ENCODE results near the gene PCDHGB2.
"Not testable (repeated sequence)": the region's sequence is repeated elsewhere in the genome, so short reads cannot be mapped to it uniquely, and the experiment has no call there.

PCDHGB2 gene

DNA sequence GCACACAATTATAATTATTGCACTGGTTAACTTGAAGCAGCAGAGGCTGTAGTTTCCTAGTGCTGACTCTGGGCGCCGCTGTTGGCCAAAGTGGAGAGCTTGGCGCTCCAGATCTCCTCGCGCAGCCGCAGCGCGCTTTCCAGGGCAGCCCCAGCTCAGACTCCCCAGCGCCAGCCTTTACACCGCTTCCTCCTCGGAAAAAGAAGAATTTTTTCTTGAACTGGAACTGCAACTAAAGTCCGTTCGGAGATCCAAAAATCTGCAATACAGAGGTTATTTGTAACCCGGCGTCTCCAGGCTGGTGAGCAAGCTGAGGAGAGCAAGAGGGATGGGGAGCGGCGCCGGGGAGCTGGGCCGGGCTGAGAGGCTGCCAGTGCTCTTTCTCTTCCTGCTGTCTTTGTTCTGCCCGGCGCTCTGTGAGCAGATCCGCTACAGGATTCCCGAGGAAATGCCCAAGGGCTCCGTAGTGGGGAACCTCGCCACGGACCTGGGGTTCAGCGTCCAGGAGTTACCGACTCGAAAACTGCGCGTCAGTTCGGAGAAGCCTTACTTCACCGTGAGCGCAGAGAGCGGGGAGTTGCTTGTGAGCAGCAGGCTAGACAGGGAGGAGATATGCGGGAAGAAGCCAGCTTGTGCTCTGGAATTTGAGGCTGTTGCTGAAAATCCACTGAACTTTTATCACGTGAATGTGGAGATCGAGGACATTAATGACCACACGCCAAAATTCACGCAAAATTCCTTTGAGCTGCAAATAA lies 27.9 kb downstream of the PCDHGB2 start, which contains the start of gene PCDHGB4:
Gene PCDHGB4, plus strand, starts transcription at position 142 of the 755 bp plus-strand sequence. Its CDS starts 187 bp downstream, at position 329.
- peak; percentile 38 for DNase-seq

DNA sequence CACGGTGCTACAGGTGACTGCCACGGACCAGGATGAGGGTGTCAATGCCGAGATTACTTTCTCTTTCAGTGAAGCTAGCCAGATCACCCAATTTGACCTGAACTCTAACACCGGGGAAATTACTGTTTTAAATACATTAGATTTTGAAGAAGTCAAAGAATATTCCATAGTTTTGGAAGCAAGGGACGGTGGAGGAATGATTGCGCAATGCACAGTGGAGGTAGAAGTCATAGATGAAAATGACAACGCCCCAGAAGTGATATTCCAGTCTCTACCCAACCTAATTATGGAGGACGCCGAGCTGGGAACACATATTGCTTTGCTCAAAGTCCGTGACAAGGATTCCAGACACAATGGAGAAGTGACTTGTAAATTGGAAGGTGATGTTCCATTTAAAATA lies 28.9 kb downstream of the PCDHGB2 start:
- no peak for DNase-seq

DNA sequence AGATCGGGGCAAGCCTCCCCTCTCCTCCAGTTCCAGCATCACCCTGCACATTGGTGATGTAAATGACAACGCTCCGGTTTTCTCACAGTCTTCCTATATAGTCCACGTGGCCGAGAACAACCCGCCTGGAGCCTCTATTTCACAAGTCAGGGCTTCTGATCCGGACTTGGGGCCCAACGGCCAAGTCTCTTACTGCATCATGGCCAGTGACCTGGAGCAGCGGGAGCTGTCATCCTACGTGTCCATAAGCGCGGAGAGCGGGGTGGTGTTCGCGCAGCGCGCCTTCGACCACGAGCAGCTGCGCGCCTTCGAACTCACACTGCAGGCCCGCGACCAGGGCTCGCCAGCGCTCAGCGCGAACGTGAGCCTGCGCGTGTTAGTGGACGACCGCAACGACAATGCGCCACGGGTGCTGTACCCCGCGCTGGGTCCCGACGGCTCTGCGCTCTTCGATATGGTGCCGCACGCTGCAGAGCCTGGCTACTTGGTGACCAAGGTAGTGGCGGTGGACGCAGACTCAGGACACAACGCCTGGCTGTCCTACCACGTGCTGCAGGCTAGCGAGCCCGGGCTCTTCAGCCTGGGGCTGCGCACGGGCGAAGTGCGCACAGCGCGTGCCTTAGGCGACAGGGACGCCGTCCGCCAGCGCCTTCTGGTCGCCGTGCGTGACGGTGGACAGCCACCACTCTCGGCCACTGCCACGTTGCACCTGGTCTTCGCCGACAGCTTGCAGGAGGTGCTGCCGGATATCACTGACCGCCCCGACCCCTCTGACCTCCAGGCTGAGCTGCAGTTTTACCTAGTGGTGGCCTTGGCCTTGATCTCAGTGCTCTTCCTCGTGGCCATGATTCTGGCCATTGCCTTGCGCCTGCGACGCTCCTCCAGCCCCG lies 29.6 kb downstream of the PCDHGB2 start:
- DNase-seq, result no peak

DNA sequence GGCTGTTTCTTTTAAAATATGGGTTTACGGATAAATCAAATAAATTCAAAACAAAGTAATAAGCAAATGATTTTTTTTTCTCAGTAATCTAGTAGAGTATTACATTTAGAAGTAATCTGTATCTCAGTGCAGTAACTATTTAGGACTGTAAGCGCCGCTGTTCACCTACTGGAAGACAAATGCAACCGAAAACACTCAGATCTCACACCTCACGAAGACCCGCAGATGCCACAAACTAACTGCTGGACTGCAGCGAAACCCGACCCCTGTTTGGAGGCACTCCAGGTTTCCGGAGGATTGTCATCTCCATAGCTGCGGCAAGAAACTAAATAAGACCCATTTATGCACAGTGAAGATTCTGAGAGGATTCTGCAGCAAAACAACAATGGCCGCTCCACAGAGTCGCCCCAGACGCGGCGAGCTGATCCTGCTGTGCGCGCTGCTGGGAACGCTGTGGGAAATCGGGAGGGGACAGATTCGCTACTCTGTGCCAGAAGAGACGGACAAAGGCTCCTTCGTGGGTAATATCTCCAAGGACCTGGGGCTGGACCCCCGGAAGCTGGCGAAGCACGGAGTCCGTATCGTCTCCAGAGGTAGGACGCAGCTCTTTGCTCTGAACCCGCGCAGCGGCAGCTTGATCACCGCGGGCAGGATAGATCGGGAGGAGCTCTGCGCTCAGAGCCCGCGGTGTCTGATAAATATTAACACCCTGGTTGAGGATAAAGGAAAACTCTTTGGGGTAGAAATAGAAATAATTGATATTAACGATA lies 32.8 kb downstream of the PCDHGB2 start, which contains the start of gene PCDHGA8:
Gene PCDHGA8, plus strand, starts transcription at position 205 of the 770 bp plus-strand sequence. Its CDS starts 181 bp downstream, at position 386.
- no peak for DNase-seq

DNA sequence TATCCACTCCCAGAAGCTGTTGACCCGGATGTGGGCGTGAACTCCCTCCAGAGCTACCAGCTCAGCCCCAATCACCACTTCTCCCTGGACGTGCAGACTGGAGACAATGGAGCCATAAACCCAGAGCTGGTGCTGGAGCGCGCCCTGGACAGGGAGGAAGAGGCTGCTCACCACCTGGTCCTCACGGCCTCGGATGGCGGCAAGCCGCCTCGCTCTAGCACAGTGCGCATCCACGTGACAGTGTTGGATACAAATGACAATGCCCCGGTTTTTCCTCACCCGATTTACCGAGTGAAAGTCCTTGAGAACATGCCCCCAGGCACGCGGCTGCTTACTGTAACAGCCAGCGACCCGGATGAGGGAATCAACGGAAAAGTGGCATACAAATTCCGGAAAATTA lies 33.5 kb downstream of the PCDHGB2 start:
- no peak for DNase-seq

DNA sequence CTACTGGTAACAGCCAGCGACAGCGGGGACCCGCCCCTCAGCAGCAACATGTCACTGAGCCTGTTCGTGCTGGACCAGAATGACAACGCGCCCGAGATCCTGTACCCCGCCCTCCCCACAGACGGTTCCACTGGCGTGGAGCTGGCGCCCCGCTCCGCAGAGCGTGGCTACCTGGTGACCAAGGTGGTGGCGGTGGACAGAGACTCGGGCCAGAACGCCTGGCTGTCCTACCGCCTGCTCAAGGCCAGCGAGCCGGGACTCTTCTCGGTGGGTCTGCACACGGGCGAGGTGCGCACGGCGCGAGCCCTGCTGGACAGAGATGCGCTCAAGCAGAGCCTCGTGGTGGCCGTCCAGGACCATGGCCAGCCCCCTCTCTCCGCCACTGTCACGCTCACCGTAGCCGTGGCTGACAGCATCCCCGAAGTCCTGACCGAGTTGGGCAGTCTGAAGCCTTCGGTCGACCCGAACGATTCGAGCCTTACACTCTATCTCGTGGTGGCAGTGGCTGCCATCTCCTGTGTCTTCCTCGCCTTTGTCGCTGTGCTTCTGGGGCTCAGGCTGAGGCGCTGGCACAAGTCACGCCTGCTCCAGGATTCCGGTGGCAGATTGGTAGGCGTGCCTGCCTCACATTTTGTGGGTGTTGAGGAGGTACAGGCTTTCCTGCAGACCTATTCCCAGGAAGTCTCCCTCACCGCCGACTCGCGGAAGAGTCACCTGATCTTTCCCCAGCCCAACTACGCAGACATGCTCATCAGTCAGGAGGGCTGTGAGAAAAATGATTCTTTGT lies 34.8 kb downstream of the PCDHGB2 start:
- DNase-seq, result not testable (repeated sequence)

DNA sequence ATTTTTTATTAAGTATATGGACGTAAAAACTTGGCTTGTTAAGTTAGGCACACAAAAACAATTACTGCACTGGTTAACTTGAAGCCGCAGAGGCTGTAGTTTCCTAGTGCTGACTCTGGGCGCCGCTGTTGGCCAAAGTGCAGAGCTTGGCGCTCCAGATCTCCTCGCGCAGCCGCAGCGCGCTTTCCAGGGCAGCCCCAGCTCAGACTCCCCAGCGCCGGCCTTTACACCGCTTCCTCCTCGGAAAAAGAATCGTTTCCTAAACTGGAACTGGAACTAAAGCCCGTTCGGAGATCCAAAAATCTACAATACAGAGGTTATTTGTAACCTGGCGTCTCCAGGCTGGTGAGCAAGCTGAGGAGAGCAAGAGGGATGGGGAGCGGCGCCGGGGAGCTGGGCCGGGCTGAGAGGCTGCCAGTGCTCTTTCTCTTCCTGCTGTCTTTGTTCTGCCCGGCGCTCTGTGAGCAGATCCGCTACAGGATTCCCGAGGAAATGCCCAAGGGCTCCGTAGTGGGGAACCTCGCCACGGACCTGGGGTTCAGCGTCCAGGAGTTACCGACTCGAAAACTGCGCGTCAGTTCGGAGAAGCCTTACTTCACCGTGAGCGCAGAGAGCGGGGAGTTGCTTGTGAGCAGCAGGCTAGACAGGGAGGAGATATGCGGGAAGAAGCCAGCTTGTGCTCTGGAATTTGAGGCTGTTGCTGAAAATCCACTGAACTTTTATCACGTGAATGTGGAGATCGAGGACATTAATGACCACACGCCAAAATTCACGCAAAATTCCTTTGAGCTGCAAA lies 38.2 kb downstream of the PCDHGB2 start, which contains the start of gene PCDHGB5:
Gene PCDHGB5, plus strand, starts transcription at position 192 of the 796 bp plus-strand sequence. Its CDS starts 181 bp downstream, at position 373.
- DNase-seq, result peak; percentile 46

DNA sequence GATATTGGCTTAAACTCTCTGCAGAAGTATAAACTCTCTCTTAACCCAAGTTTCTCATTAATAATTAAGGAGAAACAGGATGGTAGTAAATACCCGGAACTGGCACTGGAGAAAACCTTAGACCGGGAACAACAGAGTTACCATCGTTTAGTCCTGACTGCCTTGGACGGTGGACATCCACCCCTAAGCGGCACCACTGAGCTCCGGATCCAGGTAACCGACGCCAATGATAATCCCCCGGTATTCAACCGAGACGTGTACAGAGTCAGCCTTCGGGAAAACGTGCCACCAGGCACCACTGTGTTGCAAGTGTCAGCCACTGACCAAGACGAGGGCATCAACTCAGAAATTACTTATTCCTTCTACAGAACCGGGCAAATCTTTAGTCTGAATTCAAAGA lies 38.8 kb downstream of the PCDHGB2 start:
- no peak for DNase-seq

DNA sequence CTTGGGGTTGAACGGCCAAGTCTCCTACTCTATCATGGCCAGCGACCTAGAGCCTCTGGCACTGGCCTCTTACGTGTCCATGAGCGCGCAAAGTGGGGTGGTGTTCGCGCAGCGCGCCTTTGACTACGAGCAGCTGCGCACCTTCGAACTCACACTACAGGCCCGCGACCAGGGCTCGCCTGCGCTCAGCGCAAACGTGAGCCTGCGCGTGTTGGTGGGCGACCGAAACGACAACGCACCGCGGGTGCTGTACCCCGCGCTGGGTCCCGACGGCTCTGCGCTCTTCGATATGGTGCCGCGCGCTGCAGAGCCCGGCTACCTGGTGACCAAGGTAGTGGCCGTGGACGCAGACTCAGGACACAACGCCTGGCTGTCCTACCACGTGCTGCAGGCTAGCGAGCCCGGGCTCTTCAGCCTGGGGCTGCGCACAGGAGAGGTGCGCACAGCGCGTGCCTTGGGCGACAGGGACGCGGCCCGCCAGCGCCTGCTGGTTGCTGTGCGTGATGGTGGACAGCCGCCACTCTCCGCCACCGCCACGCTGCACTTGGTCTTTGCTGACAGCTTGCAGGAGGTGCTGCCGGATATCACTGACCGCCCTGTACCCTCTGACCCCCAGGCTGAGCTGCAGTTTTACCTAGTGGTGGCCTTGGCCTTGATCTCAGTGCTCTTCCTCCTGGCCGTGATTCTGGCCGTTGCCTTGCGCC lies 39.9 kb downstream of the PCDHGB2 start:
- no peak for DNase-seq

DNA sequence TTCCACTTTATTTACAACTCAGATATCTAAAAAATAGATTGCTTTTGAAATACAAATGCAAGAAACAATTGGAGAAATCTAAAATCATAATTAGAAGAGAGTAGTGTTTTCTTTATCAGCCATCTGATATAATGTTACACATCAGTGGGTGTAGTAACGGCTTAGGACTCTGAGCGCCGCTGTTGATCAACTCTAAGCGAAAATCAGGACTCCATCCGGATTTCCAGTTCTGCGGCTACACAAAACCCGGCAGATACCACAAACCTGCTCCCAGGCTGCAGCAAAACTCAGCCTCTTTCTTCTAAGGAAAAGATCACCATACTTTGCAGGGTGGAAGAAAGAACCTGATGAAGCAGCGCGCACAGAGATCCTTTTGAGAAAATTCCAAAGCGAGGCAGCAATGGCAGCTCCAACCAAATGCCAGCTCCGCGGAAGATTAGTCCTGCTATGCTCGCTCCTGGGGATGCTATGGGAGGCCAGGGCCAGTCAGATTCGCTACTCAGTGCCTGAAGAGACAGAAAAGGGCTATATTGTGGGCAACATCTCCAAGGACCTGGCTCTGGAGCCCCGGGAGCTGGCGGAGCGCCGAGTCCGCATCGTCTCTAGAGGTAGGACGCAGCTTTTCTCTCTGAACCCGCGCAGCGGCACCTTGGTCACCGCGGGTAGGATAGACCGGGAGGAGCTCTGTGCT lies 42.9 kb downstream of the PCDHGB2 start, which contains the start of gene PCDHGA9:
Gene PCDHGA9, plus strand, starts transcription at position 226 of the 691 bp plus-strand sequence. Its CDS starts 175 bp downstream, at position 401.
- DNase-seq, result no peak

DNA sequence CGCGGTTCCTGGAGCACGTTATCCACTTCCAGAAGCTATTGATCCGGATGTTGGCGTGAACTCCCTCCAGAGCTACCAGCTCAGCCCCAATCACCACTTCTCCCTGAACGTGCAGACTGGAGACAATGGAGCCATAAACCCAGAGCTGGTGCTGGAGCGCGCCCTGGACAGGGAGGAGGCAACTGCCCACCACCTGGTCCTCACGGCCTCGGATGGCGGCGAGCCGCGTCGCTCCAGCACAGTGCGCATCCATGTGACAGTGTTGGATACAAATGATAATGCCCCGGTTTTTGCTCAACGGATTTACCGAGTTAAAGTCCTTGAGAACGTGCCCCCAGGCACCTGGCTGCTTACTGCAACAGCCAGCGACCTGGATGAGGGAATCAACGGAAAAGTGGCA lies 43.6 kb downstream of the PCDHGB2 start:
- no peak for DNase-seq

DNA sequence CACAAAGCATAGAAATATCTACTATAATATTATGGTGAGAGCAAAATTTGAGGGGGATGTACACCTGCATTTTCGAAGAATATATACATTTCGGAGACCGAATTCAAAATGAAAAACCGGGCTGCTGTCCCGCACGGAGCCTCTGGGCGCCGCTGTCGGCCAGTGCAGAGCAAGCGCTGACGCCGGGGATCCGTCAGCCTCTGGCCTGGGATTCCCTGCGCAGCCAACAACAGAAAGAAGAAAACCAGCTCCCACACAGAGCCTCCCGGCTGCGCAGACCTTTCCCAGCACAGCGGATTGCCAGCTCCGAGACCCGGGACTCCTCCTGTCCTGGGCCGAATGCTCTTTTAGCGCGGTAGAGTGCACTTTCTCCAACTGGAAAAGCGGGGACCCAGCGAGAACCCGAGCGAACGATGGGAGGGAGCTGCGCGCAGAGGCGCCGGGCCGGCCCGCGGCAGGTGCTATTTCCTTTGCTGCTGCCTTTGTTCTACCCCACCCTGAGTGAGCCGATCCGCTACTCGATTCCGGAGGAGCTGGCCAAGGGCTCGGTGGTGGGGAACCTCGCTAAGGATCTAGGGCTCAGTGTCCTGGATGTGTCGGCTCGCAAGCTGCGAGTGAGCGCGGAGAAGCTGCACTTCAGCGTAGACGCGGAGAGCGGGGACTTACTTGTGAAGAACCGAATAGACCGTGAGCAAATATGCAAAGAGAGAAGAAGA lies 48.2 kb downstream of the PCDHGB2 start, which contains the start of gene PCDHGB6:
Gene PCDHGB6, plus strand, starts transcription at position 232 of the 716 bp plus-strand sequence. Its CDS starts 182 bp downstream, at position 414.
- DNase-seq, result peak; percentile 40

DNA sequence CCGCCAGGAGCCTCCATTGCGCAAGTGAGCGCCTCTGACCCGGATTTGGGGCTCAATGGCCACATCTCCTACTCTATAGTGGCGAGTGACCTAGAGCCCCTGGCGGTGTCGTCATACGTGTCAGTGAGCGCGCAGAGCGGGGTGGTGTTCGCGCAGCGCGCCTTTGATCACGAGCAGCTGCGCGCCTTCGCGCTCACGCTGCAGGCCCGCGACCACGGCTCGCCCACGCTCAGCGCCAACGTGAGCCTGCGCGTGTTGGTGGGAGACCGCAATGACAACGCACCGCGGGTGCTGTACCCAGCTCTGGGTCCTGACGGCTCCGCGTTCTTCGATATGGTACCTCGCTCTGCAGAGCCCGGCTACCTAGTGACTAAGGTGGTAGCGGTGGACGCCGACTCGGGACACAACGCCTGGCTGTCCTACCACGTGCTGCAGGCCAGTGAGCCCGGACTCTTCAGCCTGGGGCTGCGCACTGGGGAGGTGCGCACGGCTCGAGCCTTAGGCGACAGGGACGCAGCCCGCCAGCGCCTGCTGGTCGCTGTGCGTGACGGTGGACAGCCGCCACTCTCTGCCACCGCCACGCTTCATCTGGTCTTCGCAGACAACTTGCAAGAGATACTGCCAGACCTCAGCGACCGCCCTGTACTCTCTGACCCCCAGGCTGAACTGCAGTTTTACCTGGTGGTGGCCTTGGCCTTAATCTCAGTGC lies 50.0 kb downstream of the PCDHGB2 start:
- DNase-seq, result no peak

DNA sequence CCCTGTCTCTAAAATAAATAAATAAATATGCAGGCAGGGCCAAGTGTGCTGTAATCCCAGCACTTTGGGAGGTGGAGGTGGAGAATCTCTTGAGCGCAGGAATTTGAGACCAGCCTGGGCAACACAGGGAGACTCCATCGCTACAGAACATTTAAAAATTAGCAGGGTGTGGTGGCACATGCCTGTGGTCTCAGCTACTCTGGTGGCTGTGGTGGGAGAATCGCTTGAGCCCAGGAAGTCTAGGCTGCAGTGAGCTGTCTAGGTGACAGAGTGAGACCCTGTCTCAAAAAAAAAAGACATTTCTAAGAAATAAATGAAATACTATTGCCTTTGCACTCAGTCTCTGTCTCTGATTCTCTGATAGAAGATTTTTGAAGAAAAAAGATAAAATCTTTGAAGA lies 51.8 kb downstream of the PCDHGB2 start:
- no peak for DNase-seq

Measured in CD4-positive, alpha-beta T cell treated with Interleukin-6 for 4 hours (primary cell).